Endothelial cell of hepatic sinusoid (primary cell): ENCODE results near the gene UCK1.

Experiments
- in situ Hi-C: cut with HindIII; loops from 2 replicates; pipeline ENCODE4 v1.10.0; 2017; ENCODE audit warnings: low sequenced_read_pairs

Gene UCK1

GRCh38 chr9:131480258-131480657 lies 50.8 kb downstream of the UCK1 start:
- in situ Hi-C loops: loop anchor here (5.0 kb wide), 1 partner anchor 42 kb away; no protein-coding TSS in a partner anchor

- in situ Hi-C loops: no loop called here
Measured at GRCh38 chr9:131478911-131479310, 52.2 kb downstream of the UCK1 start.

- in situ Hi-C loops: no loop called here
Measured at GRCh38 chr9:131478421-131478868, 52.6 kb downstream of the UCK1 start.

GRCh38 chr9:131477816-131478419 lies 53.1 kb downstream of the UCK1 start:
- in situ Hi-C loops: no loop called here

GRCh38 chr9:131477367-131477766 lies 53.7 kb downstream of the UCK1 start:
- in situ Hi-C loops: no loop called here

- in situ Hi-C loops: no loop called here
Measured at GRCh38 chr9:131476777-131477345, 54.2 kb downstream of the UCK1 start.

GRCh38 chr9:131475956-131476776 lies 54.9 kb downstream of the UCK1 start:
- in situ Hi-C loops: no loop called here

- in situ Hi-C loops: no loop called here
Measured at GRCh38 chr9:131475111-131475955, 55.7 kb downstream of the UCK1 start.

GRCh38 chr9:131474711-131475110 lies 56.4 kb downstream of the UCK1 start:
- in situ Hi-C loops: no loop called here

- in situ Hi-C loops: no loop called here
Measured at GRCh38 chr9:131473891-131474290, 57.2 kb downstream of the UCK1 start.
